GM12872 (cell line): ENCODE results near the gene TMEM19.

ENCODE experiments used
- TF ChIP-seq, protein P1 (sequence below): IDR thresholded peaks from 3 replicates; pipeline ENCODE4 v1.5.1; 2011; ENCODE audit warnings: low read depth, mild to moderate bottlenecking, low read length, moderate library complexity; ENCODE audit not compliant: insufficient read depth

The TMEM19 gene

DNA sequence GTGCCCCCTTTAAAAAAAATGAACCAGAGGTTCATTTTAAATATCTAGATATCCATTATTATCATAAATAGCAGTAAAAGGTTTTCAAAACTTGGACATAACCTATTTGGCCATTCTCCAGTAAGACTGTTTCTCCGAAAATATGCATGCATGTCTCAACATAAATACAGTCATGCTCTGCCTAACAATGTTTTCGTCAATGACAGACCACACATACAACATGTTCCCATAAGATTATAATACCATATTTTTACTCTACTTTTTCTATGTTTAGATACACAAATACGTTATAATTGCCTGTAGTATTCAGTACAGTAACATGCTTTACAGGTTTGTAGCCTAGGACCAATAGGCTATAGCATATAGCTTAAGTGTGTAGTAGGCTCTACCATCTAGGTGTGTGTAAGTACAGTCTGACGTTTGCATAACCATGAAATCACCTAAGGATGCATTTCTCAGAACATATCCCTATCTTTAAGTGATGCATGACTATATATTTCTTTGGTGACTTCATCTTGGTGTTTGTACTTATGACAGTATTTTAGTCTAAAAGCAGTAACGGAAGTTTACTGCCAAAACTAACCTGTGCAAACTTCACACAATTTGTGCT lies 3.2 kb downstream of the TMEM19 start:
- TF ChIP-seq, protein P1, sequence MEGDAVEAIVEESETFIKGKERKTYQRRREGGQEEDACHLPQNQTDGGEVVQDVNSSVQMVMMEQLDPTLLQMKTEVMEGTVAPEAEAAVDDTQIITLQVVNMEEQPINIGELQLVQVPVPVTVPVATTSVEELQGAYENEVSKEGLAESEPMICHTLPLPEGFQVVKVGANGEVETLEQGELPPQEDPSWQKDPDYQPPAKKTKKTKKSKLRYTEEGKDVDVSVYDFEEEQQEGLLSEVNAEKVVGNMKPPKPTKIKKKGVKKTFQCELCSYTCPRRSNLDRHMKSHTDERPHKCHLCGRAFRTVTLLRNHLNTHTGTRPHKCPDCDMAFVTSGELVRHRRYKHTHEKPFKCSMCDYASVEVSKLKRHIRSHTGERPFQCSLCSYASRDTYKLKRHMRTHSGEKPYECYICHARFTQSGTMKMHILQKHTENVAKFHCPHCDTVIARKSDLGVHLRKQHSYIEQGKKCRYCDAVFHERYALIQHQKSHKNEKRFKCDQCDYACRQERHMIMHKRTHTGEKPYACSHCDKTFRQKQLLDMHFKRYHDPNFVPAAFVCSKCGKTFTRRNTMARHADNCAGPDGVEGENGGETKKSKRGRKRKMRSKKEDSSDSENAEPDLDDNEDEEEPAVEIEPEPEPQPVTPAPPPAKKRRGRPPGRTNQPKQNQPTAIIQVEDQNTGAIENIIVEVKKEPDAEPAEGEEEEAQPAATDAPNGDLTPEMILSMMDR: no peak

DNA sequence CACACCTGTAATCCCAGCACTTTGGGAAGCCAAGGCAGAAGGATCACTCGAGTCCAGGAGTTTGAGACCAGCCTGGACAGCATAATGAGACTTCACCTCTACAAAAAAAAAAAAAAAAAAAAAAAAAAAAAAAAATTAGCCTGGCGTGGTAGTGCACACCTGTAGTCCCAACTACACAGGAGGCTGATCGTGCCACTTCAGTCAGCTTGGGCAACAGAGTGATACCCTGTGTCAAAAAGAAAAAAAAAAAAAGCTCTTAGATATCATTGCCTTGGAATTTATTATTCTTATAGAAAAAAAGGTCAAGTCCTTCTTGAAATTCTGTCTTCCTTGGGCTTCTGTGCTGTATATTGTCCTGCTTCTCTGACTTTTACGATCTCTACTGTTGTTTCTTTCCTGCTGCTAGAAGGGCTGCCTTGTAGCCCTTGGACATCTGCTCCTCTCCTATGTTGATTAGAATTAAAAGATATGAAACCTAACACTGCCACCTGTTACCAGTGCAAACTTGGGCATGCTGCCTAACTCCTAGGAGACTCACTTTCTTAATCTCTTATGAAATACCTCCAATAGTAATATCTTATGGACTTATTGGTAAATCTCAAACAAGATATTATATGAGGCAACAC lies 5.7 kb downstream of the TMEM19 start:
- TF ChIP-seq, protein P1: no peak

DNA sequence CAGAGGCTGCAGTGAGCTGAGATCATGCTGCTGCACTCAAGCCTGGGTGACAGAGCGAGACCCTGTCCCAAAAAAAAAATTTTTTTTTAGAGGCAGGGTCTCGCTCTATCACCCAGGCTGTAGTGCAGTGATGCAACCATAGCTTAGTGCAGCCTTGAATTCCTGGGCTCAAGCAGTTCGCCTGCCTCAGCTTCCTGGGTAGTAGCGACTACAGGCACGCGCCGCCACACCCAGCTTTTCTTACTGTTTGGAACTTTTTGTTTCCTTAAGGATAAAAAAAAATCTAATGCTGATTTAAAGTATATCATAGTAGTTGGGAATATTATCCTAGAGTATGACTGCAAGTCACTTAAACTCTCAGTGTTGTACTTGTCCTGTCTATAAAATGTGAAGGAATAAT lies 7.2 kb downstream of the TMEM19 start:
- TF ChIP-seq, protein P1: no peak

DNA sequence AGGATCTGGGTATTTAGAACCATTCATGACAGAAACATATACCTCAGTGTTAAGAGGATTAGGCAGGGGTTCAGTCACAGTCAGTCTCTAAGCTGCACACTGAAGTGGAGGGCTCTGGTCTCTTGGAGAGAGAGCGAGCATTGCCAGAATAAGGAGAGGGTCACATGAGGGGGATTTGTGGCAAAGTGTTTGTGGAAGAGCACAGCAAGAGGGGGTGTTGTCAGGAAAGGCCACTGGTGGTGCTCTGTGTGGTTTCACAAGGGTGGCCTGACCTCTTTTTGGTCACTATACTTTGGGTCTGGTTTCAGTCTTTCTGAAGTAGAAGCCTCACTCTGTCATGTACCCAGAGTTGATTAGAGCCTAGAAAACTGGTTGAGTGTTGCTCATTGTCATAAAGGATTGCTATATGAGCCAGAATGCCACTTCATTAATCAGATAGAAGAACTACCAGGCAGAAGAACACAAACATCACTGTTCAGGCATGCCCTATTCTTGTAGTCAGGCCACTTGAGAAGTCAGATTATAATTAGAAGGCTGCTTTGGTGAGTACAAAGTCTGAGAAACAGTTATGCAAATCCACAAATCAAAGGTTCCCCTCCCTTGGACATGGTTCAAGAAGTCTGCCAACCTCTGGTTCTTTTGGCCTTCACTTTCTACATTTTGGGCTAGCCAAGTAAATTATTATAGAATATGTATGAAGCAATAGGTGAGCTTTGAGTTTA lies 8.4 kb downstream of the TMEM19 start:
- TF ChIP-seq, protein P1: no peak

DNA sequence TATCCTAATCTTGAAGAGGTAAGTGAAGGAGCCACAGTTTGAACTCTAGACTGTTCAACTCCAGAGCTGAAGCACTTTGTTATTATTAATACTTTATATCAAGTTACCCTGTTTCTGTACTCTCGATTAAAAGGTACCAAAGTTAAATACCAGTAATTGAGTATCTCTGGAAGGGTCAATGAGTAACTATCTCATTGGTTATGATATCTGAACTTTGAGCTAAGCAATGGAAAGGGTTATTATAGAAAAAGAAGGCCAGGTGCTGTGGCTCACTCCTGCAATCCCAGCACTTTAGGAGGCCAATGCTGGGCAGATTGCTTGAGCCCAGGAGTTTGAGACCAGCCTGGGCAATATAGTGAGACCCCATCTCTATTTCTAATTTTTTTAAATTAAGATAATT lies 9.9 kb downstream of the TMEM19 start:
- TF ChIP-seq, protein P1: no peak

DNA sequence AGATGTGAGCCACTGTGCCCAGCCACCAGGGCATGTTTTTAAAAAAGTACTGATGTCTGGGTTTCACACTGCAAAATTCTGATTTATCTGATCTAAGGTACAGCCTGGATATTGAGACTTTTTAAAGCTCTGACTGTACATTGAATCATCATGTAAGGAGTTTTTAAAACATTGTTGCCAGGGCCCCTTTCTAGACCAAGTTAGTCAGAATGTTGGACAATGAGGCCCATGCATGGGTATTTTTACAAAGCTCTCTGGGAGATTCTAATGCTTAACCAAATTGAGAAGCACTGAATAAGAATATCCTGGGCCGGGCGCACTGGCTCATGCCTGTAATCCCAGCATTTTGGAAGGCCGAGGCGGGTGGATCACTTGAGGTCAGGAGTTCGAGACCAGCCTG lies 16.7 kb downstream of the TMEM19 start:
- TF ChIP-seq, protein P1: no peak

DNA sequence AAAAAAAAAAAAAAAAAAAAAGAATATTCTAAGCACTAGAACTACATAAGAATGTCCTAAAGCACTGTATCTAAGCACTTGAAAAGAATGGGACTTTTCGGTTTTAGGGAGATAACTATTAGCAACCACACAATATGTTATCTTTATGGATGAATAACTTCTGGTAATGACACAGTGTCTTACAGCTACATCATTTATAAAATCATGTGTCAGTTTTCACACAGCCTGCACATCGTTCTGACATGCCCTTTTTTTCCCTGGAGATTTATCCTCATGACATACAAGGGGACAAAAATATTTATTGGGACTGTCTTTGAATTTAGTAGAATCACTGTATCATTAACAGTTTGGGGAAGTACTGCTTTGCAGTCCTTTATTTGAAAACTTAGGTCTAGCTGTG lies 17.3 kb downstream of the TMEM19 start:
- TF ChIP-seq, protein P1: no peak
